Tibial nerve (tissue), 4 donors: ENCODE data around the gene IDH3G.

Experiments used
- CTCF ChIP-seq, 5 experiments: fragments of 200-600 bp in 3 of 5; fragments of 450-650 bp in 2 of 5; sonication (generic) in 3 of 5; IDR thresholded peaks; one replicate each; pipeline ENCODE4 v1.5.1; 2016 to 2019; ENCODE audit warnings: antibody characterized with exemption in 5 of 5, mild to moderate bottlenecking in 3 of 5, moderate library complexity in 2 of 5
- EP300 ChIP-seq, 2 donors: sonication (generic); formaldehyde crosslinking; IDR thresholded peaks; one replicate each; pipeline ENCODE4 v1.6.1; 2017; ENCODE audit warnings: antibody characterized with exemption in 2 of 2, mild to moderate bottlenecking in 1 of 2
- POLR2A ChIP-seq, 2 donors: fragments of 450-650 bp; IDR thresholded peaks; one replicate each; pipeline ENCODE4 v1.6.1; 2017; ENCODE audit warnings: antibody characterized with exemption in 2 of 2, mild to moderate bottlenecking in 2 of 2, moderate library complexity in 2 of 2

DNA sequence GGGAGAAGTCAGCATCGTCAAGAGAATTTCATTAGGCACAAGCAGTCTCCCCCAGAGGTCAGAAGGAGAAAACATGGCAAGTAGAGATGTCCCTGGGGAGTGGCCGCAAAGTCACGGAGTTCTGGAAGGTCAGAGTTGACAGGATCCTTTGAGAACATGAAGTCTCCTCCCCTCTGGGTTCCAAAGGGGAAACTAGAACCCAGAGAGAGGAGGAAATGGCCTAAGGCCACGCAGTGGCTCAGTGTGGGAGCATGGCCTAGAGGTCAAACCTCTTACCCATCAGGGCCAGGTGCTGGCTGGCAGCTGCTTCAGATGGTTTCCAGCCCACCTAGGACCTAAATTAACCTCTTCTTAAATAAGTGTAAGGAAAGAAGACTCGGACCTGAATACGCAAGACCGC, 884 bp downstream of the IDH3G start:
- TF ChIP-seq CTCF (IDR thresholded peaks at IDR 0.05) (no peak), POLR2A (IDR thresholded peaks at IDR 0.05) (no peak), EP300 (IDR thresholded peaks at IDR 0.05) (no peak)
